Smooth muscle cell of trachea (primary cell): ENCODE results near the gene SH3GLB1. TPM values are rescaled to one million over a fixed set of nuclear protein-coding genes. Genes with fewer than 3 reads are reported as not detected.

ENCODE experiments used
- total RNA-seq: library from RNA; depleted of rRNA; stranded (reverse); fragments of >200 nt; gene quantifications from 2 replicates; pipeline ENCODE4 v1.2.1, GENCODE V29; 2014

Gene SH3GLB1
- total RNA-seq: 41.4 and 55.7 TPM in 2 replicates

DNA sequence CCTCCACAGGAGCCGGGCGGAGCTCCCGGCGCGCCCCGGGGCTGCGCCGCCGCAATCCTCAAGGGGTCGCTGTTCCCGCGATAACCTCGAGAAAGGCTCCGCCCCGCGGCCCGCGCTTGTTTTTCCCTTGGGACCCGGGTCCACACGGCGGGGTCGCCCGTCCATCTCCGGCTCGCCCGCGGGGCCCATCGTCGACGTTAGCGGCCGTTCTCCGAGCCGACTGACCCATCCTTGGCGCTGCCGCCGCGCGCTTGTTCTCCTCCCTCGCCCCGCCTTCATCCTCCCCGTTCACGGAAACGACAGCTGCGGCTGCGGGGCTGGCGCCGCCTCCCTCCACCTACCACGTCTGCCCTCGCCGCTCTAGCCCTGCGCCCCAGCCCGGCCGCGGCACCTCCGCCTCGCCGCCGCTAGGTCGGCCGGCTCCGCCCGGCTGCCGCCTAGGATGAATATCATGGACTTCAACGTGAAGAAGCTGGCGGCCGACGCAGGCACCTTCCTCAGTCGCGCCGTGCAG is at the start of gene SH3GLB1:
TSS of gene SH3GLB1 (plus strand) at position 119 of the 514 bp plus-strand sequence. CDS start at position 443, 324 bp downstream.

Other genes starting within 250 kb of the SH3GLB1 start
- gene CLCA1, start 235.6 kb upstream of the SH3GLB1 start, total RNA-seq: 0.15 and 0.17 TPM in 2 replicates
- gene CLCA4, start 157.5 kb upstream of the SH3GLB1 start, total RNA-seq: not detected in 2 replicates
- gene SELENOF, start 209.6 kb downstream of the SH3GLB1 start, total RNA-seq: 199 and 251 TPM in 2 replicates
- 36.1 and 53.1 TPM in 2 replicates for gene HS2ST1, start 210.1 kb downstream of the SH3GLB1 start, total RNA-seq